WTC11 (cell line): Measurements from ENCODE around the gene GALNT2. TPM values are rescaled to one million over a fixed set of nuclear protein-coding genes. Genes with fewer than 3 reads are reported as not detected.
A peak's percentile ranks its signal among the peaks of the same experiment; 100 is the strongest.

Experiments used
- ATAC-seq: fragments of 200-7000 bp; cut with Tn5 transposase; 2 replicates; pipeline ENCODE4 v1.10.0; 2021; ENCODE audit warnings: mild to moderate bottlenecking, moderate library complexity
- CTCF ChIA-PET: fragments of 300-600 bp; sonication (Branson Sonifier 250); formaldehyde crosslinking; loops from one replicate; lab custom pipeline; 2021; ENCODE audit warnings: antibody characterized with exemption; lab: Charles Lee
- POLR2A ChIA-PET: fragments of 350-600 bp; sonication (Branson Sonifier 250); formaldehyde crosslinking; loops from one replicate; lab custom pipeline; 2021; ENCODE audit warnings: antibody characterized with exemption; lab: Charles Lee
- DNase-seq: peaks from one replicate; pipeline ENCODE4 v3.0.0; 2021; ENCODE audit warnings: low spot score
- H3K27ac Mint-ChIP-seq: 2 replicates; pipeline ENCODE4 v1.8.0; 2021; ENCODE audit warnings: mixed read lengths
- H3K27me3 Mint-ChIP-seq: 2 replicates; pipeline ENCODE4 v1.8.0; 2021; ENCODE audit warnings: low read depth, mild to moderate bottlenecking, moderate library complexity, mixed read lengths
- H3K36me3 Mint-ChIP-seq: 2 replicates; pipeline ENCODE4 v1.8.0; 2021; ENCODE audit warnings: mixed read lengths
- H3K4me1 Mint-ChIP-seq: 2 replicates; pipeline ENCODE4 v1.8.0; 2022; ENCODE audit warnings: mixed read lengths
- H3K4me3 Mint-ChIP-seq: 2 replicates; pipeline ENCODE4 v1.8.0; 2021; ENCODE audit warnings: mild to moderate bottlenecking, moderate library complexity, mixed read lengths
- H3K9me3 Mint-ChIP-seq: 2 replicates; pipeline ENCODE4 v1.8.0; 2021; ENCODE audit warnings: mixed read lengths
- CREB1 ChIP-seq: sonication (generic); formaldehyde crosslinking; IDR thresholded peaks from 2 replicates; pipeline ENCODE4 v1.8.0; 2023; ENCODE audit warnings: mild to moderate bottlenecking, missing genetic modification reagents
- FOXP1 ChIP-seq: sonication (generic); formaldehyde crosslinking; IDR thresholded peaks from 2 replicates; pipeline ENCODE4 v1.8.0; 2022; ENCODE audit warnings: missing genetic modification reagents, mild to moderate bottlenecking, moderate library complexity, borderline replicate concordance
- JUN ChIP-seq: sonication (generic); formaldehyde crosslinking; IDR thresholded peaks from 2 replicates; pipeline ENCODE4 v1.8.0; 2023; ENCODE audit warnings: mild to moderate bottlenecking, missing genetic modification reagents
- KAT7 ChIP-seq: sonication (generic); formaldehyde crosslinking; IDR thresholded peaks from 2 replicates; pipeline ENCODE4 v1.8.1; 2023; ENCODE audit warnings: missing genetic modification reagents, mild to moderate bottlenecking, borderline replicate concordance
- RELA ChIP-seq: sonication (generic); formaldehyde crosslinking; IDR thresholded peaks from 2 replicates; pipeline ENCODE4 v1.8.1; 2022; ENCODE audit warnings: missing genetic modification reagents, mild to moderate bottlenecking, borderline replicate concordance
- RORB ChIP-seq: fragments of 250-450 bp; sonication (Bioruptor Pico); IDR thresholded peaks from 2 replicates; pipeline ENCODE4 v1.9.0; 2021; ENCODE audit warnings: mild to moderate bottlenecking
- ZNF121 ChIP-seq: sonication (generic); formaldehyde crosslinking; IDR thresholded peaks from 2 replicates; pipeline ENCODE4 v1.8.0; 2023; ENCODE audit warnings: missing genetic modification reagents
- ZNF423 ChIP-seq: fragments of 250-450 bp; sonication (Bioruptor Pico); IDR thresholded peaks from 2 replicates; pipeline ENCODE4 v2.1.2; 2022; ENCODE audit warnings: mild to moderate bottlenecking, moderate library complexity
- total RNA-seq: library from RNA; stranded (reverse); gene quantifications from 3 replicates; pipeline ENCODE4 v1.2.3, GENCODE V29; 2021
- TF ChIP-seq, protein P1 (sequence below): sonication (generic); formaldehyde crosslinking; IDR thresholded peaks from 2 replicates; pipeline ENCODE4 v1.8.1; 2022; ENCODE audit warnings: low read depth, missing genetic modification reagents, borderline replicate concordance
- TF ChIP-seq, protein P2 (sequence below): sonication (generic); formaldehyde crosslinking; conservative IDR thresholded peaks from 2 replicates; pipeline ENCODE4 v1.8.1; 2023; ENCODE audit warnings: mild to moderate bottlenecking, low read depth, missing genetic modification reagents, moderate library complexity
- TF ChIP-seq, protein P3 (sequence below): fragments of 250-450 bp; sonication (Bioruptor Pico); IDR thresholded peaks from 2 replicates; pipeline ENCODE4 v2.1.2; 2022; ENCODE audit warnings: mild to moderate bottlenecking, moderate library complexity
- TF ChIP-seq, protein P4 (sequence below): fragments of 250-450 bp; sonication (Bioruptor Pico); IDR thresholded peaks from 2 replicates; pipeline ENCODE4 v1.9.0; 2021; ENCODE audit warnings: mild to moderate bottlenecking
- TF ChIP-seq, protein P5 (sequence below): sonication (generic); formaldehyde crosslinking; IDR thresholded peaks from 2 replicates; pipeline ENCODE4 v1.8.1; 2022; ENCODE audit warnings: mild to moderate bottlenecking, moderate library complexity, missing genetic modification reagents
- TF ChIP-seq, protein P6 (sequence below): sonication (generic); formaldehyde crosslinking; IDR thresholded peaks from 2 replicates; pipeline ENCODE4 v1.8.1; 2023; ENCODE audit warnings: mild to moderate bottlenecking, missing genetic modification reagents, moderate library complexity

GALNT2 gene
- total RNA-seq, 1 experiment from 2014 or later, result 74.8 TPM

DNA sequence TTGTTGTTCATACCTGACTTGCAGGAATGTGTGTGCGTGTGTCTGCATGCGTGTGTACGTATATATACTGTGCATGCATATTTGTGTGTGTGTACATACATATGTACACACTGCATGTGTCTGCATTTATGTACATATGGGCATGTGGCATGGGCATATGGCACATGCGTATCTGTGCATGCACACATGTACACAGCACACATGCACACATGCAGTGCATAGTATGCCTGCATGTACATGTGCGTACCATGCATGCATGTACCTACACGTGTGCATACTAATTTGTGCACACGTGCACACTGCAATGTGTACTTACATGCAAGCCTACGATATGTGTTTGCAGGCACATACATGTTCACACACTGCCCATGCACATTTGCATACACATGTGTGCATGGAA lies 43.9 kb downstream of the GALNT2 start:
- ATAC-seq (no peak), DNase-seq (no peak)
- H3K4me3 Mint-ChIP-seq, result no peak overlapping the region
- TF ChIP-seq JUN (CRISPR knock-in tag) (no peak), RELA (CRISPR knock-in tag) (no peak), ZNF423 (CRISPR knock-in tag) (no peak)
- TF ChIP-seq, protein P1, sequence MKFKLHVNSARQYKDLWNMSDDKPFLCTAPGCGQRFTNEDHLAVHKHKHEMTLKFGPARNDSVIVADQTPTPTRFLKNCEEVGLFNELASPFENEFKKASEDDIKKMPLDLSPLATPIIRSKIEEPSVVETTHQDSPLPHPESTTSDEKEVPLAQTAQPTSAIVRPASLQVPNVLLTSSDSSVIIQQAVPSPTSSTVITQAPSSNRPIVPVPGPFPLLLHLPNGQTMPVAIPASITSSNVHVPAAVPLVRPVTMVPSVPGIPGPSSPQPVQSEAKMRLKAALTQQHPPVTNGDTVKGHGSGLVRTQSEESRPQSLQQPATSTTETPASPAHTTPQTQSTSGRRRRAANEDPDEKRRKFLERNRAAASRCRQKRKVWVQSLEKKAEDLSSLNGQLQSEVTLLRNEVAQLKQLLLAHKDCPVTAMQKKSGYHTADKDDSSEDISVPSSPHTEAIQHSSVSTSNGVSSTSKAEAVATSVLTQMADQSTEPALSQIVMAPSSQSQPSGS, result no peak
- TF ChIP-seq, protein P2, sequence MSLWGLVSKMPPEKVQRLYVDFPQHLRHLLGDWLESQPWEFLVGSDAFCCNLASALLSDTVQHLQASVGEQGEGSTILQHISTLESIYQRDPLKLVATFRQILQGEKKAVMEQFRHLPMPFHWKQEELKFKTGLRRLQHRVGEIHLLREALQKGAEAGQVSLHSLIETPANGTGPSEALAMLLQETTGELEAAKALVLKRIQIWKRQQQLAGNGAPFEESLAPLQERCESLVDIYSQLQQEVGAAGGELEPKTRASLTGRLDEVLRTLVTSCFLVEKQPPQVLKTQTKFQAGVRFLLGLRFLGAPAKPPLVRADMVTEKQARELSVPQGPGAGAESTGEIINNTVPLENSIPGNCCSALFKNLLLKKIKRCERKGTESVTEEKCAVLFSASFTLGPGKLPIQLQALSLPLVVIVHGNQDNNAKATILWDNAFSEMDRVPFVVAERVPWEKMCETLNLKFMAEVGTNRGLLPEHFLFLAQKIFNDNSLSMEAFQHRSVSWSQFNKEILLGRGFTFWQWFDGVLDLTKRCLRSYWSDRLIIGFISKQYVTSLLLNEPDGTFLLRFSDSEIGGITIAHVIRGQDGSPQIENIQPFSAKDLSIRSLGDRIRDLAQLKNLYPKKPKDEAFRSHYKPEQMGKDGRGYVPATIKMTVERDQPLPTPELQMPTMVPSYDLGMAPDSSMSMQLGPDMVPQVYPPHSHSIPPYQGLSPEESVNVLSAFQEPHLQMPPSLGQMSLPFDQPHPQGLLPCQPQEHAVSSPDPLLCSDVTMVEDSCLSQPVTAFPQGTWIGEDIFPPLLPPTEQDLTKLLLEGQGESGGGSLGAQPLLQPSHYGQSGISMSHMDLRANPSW, result no peak
- TF ChIP-seq, protein P3, sequence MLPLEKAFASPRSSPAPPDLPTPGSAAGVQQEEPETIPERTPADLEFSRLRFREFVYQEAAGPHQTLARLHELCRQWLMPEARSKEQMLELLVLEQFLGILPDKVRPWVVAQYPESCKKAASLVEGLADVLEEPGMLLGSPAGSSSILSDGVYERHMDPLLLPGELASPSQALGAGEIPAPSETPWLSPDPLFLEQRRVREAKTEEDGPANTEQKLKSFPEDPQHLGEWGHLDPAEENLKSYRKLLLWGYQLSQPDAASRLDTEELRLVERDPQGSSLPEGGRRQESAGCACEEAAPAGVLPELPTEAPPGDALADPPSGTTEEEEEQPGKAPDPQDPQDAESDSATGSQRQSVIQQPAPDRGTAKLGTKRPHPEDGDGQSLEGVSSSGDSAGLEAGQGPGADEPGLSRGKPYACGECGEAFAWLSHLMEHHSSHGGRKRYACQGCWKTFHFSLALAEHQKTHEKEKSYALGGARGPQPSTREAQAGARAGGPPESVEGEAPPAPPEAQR (CRISPR knock-in tag), result no peak
- ChIA-PET POLR2A (no interaction called here), CTCF (interaction anchor here (6.2 kb wide), 1 partner anchor 9 kb away, joined by 30 read pairs; no protein-coding TSS in a partner anchor)
- no peaks in the 10 kb centered on the region for H3K27me3 Mint-ChIP-seq
- H3K36me3 Mint-ChIP-seq, result peaks cover 13% of the 10 kb centered on the region
- H3K27ac Mint-ChIP-seq, result no peak overlapping the region
- no peaks in the 10 kb centered on the region for H3K9me3 Mint-ChIP-seq
- H3K4me1 Mint-ChIP-seq, result peaks cover 71% of the 10 kb centered on the region

DNA sequence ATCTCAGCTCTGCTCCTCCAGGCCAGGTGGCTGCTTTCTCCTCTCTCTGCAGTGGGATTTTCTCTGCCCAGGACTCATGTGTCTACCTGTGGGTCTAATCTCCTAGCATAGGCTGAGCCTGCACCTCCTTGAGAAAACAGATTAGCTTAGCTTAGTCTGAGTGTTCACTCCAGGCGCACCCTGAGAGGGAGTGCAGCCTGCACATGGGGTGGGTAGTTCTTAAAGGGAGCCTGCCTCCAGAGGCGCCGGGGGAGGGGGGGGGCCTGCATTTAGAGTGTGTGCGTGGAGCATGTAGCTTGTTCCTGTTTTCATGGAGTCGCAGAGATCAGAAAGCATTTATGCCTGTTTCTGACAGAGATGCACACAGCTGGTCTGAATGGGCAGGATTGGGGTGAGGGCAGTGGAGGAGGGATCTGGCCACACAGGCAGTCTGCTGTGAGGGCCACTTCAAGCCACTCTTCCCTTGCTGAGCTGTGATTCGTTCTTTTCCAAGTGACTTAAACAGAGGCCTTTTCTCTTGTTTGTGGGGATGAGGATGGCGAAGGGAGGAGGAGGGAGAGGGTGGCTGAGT lies 45.2 kb downstream of the GALNT2 start:
- ATAC-seq (peak; percentile 50), DNase-seq (no peak)
- no peaks in the 10 kb centered on the region for H3K27me3 Mint-ChIP-seq
- peaks cover 60% of the 10 kb centered on the region for H3K4me1 Mint-ChIP-seq
- no peaks in the 10 kb centered on the region for H3K9me3 Mint-ChIP-seq
- peaks cover 10% of the 10 kb centered on the region for H3K36me3 Mint-ChIP-seq
- peak overlapping the region; percentile 32 for H3K27ac Mint-ChIP-seq
- ChIA-PET POLR2A (no interaction called here), CTCF (interaction anchor here (0.9 to 6.2 kb wide), 3 partner anchors 8 to 13 kb away, joined by 3 to 30 read pairs (median 4); no protein-coding TSS in a partner anchor)
- TF ChIP-seq ZNF121, result peak; percentile 85
- TF ChIP-seq, protein P4, sequence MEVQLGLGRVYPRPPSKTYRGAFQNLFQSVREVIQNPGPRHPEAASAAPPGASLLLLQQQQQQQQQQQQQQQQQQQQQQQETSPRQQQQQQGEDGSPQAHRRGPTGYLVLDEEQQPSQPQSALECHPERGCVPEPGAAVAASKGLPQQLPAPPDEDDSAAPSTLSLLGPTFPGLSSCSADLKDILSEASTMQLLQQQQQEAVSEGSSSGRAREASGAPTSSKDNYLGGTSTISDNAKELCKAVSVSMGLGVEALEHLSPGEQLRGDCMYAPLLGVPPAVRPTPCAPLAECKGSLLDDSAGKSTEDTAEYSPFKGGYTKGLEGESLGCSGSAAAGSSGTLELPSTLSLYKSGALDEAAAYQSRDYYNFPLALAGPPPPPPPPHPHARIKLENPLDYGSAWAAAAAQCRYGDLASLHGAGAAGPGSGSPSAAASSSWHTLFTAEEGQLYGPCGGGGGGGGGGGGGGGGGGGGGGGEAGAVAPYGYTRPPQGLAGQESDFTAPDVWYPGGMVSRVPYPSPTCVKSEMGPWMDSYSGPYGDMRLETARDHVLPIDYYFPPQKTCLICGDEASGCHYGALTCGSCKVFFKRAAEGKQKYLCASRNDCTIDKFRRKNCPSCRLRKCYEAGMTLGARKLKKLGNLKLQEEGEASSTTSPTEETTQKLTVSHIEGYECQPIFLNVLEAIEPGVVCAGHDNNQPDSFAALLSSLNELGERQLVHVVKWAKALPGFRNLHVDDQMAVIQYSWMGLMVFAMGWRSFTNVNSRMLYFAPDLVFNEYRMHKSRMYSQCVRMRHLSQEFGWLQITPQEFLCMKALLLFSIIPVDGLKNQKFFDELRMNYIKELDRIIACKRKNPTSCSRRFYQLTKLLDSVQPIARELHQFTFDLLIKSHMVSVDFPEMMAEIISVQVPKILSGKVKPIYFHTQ (CRISPR knock-in tag), result no peak
- H3K4me3 Mint-ChIP-seq, result no peak overlapping the region

DNA sequence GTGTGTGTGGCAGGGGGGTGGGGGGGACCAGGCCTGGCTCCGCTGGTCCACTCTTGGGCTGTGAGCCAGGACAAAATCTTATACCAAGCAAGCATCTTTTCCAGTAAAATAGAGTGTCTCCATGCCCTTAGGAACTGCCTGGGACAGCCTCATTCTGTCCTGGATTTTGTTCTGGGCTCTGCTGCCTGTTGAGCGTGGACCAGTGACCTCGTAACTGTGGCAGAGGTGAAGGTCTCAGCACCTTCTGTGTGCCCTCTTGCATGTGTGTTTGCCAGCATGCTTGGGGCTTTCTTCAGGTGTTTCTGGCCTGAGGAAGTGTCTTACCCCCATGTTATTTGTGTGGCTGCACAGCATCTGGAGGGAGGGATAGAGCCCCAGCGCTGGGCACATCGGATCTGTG lies 45.7 kb downstream of the GALNT2 start:
- Mint-ChIP-seq H3K27ac (peak overlapping the region; percentile 78), H3K4me3 (no peak overlapping the region), H3K9me3 (no peaks in the 10 kb centered on the region), H3K36me3 (peaks cover 10% of the 10 kb centered on the region)
- ATAC-seq, result no peak
- TF ChIP-seq, protein P3 (CRISPR knock-in tag), result no peak
- TF ChIP-seq, protein P5, sequence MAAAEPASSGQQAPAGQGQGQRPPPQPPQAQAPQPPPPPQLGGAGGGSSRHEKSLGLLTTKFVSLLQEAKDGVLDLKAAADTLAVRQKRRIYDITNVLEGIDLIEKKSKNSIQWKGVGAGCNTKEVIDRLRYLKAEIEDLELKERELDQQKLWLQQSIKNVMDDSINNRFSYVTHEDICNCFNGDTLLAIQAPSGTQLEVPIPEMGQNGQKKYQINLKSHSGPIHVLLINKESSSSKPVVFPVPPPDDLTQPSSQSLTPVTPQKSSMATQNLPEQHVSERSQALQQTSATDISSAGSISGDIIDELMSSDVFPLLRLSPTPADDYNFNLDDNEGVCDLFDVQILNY, result no peak
- TF ChIP-seq CREB1 (CRISPR knock-in tag) (no peak), KAT7 (CRISPR knock-in tag) (no peak), RORB (CRISPR knock-in tag) (no peak), FOXP1 (CRISPR knock-in tag) (0 out of 2 replicates have a peak, but pooled peaks have one; percentile 10)
- TF ChIP-seq, protein P6, sequence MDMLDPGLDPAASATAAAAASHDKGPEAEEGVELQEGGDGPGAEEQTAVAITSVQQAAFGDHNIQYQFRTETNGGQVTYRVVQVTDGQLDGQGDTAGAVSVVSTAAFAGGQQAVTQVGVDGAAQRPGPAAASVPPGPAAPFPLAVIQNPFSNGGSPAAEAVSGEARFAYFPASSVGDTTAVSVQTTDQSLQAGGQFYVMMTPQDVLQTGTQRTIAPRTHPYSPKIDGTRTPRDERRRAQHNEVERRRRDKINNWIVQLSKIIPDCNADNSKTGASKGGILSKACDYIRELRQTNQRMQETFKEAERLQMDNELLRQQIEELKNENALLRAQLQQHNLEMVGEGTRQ (CRISPR knock-in tag), result no peak
- TF ChIP-seq, protein P2, result no peak
- TF ChIP-seq, all 79 proteins: peak for 1
- ChIA-PET POLR2A (no interaction called here), CTCF (interaction anchor here (2.0 to 6.2 kb wide), 2 partner anchors 7 to 21 kb away, joined by 5 to 30 read pairs; no protein-coding TSS in a partner anchor)
- DNase-seq, result no peak
- Mint-ChIP-seq H3K27me3 (no peaks in the 10 kb centered on the region), H3K4me1 (peaks cover 57% of the 10 kb centered on the region)
